GM12875 (cell line): Measurements from ENCODE around the gene KLHL18.

Experiments used
- H3K4me3 ChIP-seq: one replicate; pipeline ENCODE4 v1.5.1; 2011; ENCODE audit warnings: low read depth, low read length, control low read depth
- CTCF ChIP-seq: IDR thresholded peaks from 2 replicates; pipeline ENCODE4 v1.5.1; 2011; ENCODE audit warnings: low read depth, mild to moderate bottlenecking, control low read depth, inconsistent platforms, low read length, moderate library complexity, borderline replicate concordance; ENCODE audit not compliant: insufficient read depth

KLHL18 gene

DNA sequence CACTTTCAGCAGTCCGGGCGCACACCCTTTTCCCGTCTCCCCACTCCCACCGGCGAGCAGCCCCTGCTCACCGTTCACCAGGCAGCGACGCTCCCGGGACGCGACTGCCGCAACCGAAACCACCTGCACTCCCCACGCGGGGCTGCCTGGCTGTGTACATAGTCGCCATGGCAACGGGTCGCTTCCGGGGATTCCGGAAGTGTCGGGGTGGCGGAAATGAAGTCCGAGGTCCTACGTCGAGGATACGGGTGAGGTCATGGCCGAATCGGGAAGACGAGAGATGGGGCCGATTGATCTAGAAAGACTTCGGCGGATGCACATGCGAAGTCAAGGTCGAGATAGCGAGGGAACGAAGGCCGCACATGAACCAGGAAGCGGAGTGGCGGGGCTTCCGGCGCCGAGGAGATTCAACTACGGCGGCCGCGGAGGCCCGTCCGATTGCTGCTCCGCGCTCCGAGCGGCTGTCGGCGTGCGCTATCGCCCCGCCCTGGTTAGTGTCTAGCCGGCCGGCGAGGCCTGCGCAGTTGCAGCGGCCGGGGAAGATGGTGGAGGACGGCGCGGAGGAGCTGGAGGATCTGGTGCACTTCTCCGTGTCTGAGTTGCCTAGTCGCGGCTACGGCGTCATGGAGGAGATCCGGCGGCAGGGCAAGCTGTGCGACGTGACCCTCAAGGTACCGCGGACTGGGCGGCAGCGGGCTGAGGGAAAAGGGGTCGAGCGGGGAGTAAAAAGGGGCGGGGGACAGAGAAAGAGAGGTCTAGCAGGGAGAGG, at the start of gene KLHL18, which contains the start of gene KIF9:
Gene KLHL18 (plus strand): TSS at position 521 of the 769 bp plus-strand sequence. CDS start 22 bp downstream, at position 543.
Gene KIF9 (minus strand): TSS at position 376 of the 769 bp plus-strand sequence. CDS start 5,425 bp downstream, outside the sequence.
- TF ChIP-seq CTCF, result no peak
- peak within 1 kb of the TSS; percentile 91 for H3K4me3 ChIP-seq

DNA sequence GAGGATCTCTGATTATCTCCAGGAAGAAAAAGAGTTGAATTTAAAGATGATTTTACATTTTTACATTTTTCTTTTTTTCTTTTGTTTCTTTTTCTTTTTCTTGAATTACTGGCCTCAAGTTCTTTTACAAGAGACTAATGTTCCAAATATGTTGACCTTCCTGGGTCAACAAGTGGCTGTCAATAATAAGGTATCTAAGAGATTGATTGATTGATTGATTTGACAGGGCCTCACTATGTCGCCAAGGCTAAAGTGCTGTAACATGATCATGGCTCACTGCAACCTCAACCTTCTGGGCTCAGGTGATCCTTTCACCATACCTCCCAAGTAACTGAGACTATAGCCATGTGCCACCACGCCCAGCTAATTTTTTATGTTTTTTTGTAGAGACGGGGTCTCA, 44.7 kb upstream of the KLHL18 start:
- H3K4me3 ChIP-seq, result no peak overlapping the region
- TF ChIP-seq CTCF, result no peak

DNA sequence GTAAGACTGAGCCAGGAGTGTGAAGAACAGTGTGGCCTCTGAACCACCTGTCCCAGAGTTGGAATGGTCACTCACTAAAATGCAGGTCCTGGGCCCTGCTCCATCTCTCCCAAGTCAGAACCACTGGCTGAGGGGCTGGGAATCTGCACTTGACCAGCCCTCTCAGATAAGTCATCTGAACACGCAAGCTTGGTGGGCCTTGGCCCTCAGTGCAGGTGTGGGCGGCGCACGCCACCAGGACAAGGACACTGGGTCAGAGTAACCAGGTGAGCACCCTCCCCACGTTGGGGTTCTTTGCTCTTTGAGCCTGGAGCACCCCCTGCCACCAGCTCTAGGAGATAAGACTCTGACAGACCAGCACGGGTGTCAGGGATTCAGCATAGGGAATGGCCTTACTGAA, 42.8 kb upstream of the KLHL18 start:
- no peak for TF ChIP-seq CTCF
- H3K4me3 ChIP-seq, result no peak overlapping the region

- 0 out of 2 replicates have a peak, but pooled peaks have one; percentile 10 for TF ChIP-seq CTCF
Measured at GRCh38 chr3:47243419-47244147, 39.2 kb upstream of the KLHL18 start.

GRCh38 chr3:47244531-47245100, 38.1 kb upstream of the KLHL18 start:
- H3K4me3 ChIP-seq, result no peak overlapping the region
- TF ChIP-seq CTCF, result no peak

More at GRCh38 chr3:47243419-47244147, 39.2 kb upstream of the KLHL18 start:
- H3K4me3 ChIP-seq, result no peak overlapping the region

DNA sequence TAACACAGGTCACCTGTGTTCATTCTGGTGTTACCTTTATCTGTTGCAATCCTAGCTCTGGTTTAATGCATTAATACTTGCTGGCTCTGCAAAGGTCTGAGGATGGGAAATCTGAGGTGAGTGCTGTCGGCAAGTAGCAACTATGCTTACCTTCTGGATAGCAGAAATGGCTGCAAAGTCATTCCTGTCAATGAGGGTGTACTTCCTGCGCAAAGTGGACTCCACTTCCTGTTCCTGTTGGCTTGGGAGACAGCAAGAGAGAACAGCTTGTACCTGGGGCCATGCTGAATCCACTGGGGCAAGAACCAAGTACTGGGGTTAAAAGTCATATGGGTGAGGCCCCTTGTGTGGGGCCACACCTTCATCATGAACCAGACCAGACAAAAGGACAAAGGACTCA, 37.5 kb upstream of the KLHL18 start:
- no peak for TF ChIP-seq CTCF
- H3K4me3 ChIP-seq, result no peak overlapping the region
